ENCODE data around the gene IGBP1.
A peak's percentile ranks its signal among the peaks of the same experiment; 100 is the strongest.
"Not testable (repeated sequence)": the region's sequence is repeated elsewhere in the genome, so short reads cannot be mapped to it uniquely, and the experiment has no call there.

The IGBP1 gene

GRCh38 chrX:70133303-70134115 lies at the start of gene IGBP1:
Gene IGBP1, plus strand, starts transcription at chrX:70133447. Its CDS starts 501 bp downstream, at chrX:70133948.
- DNase-seq (ENCODE audit: low read depth in 3 of 3, low spot score in 1 of 3), result peak; percentile 25 to 49 (median 46)

DNA sequence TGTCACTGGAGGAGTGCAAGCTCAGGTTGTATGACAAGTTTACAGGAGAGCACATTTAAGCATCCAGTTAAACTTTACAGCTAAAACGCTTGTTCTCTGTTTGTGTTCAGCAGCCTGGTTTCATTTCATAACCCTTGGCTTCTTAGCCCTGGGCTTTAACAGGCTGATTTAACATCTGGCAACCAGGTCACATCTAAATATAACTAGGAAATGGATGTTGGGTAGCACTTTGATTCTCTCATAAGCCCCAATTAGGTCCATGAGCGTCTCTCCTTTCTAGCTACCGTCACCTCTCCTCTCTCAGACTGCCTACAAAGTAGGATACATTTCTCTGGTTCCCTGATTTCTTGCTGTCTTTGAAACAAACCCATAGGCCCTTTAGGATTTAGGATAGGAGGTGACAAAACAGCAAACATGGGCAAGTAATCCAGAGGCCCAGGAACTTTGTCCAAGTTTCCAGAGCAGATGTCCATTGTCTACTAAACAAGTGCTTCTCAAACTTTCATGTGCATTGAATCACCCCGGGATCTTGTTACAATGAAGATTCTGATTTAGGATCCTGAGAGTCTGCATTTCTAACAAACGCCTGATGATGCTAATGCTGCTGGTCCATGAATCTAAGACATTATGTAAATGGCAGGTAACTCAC lies 48.5 kb upstream of the IGBP1 start:
- DNase-seq (ENCODE audit: low read depth in 3 of 3, low spot score in 1 of 3), result no peak

DNA sequence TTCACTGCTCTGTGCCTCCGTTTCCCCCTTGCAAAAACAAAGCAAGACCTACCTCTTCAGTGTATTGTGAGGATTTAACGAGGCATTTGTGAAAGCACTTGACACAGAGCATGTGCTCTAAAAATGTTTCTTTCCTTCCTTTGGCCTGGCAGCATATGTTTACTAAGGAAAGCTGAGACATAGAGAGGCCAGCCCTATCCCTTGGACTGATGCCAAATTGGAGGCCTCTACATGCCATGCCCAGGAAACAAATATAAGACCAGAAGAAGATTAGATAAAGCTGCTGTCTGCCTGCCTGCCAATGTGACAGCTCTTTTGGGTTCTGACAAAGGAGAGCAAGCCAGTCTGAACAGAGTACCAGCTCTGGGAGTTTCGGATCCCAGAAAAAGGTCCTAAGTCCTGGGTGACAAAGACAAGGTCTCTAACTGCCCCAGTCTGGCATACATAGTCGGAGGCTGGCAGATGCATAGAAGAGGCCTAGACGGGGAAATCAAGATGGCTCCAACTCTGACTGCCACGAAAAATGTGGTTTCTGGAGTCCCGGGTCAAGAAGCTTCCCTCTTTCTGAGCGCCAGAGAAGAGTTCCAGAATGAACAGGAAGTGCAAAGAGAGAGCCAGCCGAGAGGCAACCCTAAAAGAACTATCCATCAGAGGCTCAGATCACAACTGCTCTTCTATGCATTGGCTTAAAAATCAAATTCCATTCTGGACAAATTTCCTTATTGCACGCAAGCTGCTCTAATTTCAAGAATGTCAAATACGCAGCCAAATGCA lies 45.2 kb upstream of the IGBP1 start:
- no peak for DNase-seq (ENCODE audit: low read depth in 3 of 3, low spot score in 1 of 3)

GRCh38 chrX:70088751-70089150 lies 44.5 kb upstream of the IGBP1 start:
- DNase-seq (ENCODE audit: low read depth in 3 of 3, low spot score in 1 of 3), result no peak

- no peak for DNase-seq (ENCODE audit: low read depth in 3 of 3, low spot score in 1 of 3)
These were observed 43.5 kb upstream of the IGBP1 start for GRCh38 chrX:70089604-70090297.

- DNase-seq (ENCODE audit: low read depth in 3 of 3, low spot score in 1 of 3), result no peak
These were observed 41.0 kb upstream of the IGBP1 start for GRCh38 chrX:70092247-70092646.

- no peak for DNase-seq (ENCODE audit: low read depth in 3 of 3, low spot score in 1 of 3)
These were observed 37.2 kb upstream of the IGBP1 start for GRCh38 chrX:70096052-70096451.

- DNase-seq (ENCODE audit: low read depth in 3 of 3, low spot score in 1 of 3), result no peak
These were observed 28.0 kb upstream of the IGBP1 start for GRCh38 chrX:70105229-70105628.

GRCh38 chrX:70111436-70112026 lies 21.7 kb upstream of the IGBP1 start:
- not testable (repeated sequence) for DNase-seq (ENCODE audit: low read depth in 3 of 3, low spot score in 1 of 3)

GRCh38 chrX:70117738-70118137 lies 15.5 kb upstream of the IGBP1 start:
- no peak for DNase-seq (ENCODE audit: low read depth in 3 of 3, low spot score in 1 of 3)

DNA sequence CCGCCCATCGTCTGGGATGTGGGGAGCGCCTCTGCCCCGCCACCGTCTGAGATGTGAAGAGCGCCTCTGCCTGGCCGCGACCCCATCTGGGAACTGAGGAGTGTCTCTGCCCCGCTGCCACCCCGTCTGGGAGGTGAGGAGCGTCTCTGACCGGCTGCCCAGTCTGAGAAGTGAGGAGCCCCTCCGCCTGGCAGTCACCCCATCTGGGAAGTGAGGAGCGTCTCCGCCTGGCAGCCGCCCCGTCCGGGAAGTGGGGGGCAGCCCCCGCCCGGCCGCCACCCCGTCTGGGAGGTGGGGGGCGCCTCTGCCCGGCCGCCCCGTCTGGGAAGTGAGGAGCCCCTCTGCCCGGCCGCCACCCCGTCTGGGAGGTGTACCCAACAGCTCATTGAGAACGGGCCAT lies 10.2 kb upstream of the IGBP1 start:
- not testable (repeated sequence) for DNase-seq (ENCODE audit: low read depth in 3 of 3, low spot score in 1 of 3)

DNA sequence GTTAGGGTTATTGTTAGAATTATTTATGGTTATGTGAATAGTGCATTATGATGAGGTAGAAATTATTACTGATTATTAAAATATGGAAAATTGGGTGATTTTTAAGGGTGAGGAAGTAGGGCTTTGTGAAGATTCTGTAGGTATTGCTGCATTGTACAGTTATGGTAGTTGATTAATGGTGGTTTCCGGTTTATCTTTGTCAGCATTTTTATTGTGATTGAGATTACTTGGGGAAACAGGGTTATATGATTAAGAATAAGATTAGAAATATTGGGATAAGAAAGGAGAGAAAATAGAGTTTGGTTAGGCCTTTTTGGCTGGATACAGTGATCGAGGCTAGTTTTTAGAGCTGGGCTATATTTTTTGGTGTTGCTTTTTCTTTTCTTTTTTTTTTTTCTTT lies 8.6 kb upstream of the IGBP1 start:
- no peak for DNase-seq (ENCODE audit: low read depth in 3 of 3, low spot score in 1 of 3)

DNA sequence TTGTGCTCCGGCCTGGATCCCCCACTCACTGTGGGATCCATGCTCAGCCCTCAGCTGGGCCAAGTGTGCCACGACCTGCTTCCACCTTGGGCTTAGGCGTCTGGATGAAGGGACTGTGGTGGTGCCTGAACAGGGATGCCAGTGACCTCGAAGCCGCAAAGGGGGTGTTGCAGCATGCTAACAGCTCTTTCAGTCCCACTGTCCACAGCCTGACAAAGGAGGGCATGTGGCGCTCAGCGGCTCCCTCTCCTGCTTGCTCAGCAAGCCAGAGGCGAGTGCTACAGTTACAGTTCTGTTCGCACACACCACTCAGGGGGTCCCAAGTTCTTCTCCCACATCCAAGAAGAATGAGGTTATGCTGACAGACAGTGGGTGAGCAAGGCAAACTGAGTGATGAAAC lies 5.2 kb upstream of the IGBP1 start:
- no peak for DNase-seq (ENCODE audit: low read depth in 3 of 3, low spot score in 1 of 3)

DNA sequence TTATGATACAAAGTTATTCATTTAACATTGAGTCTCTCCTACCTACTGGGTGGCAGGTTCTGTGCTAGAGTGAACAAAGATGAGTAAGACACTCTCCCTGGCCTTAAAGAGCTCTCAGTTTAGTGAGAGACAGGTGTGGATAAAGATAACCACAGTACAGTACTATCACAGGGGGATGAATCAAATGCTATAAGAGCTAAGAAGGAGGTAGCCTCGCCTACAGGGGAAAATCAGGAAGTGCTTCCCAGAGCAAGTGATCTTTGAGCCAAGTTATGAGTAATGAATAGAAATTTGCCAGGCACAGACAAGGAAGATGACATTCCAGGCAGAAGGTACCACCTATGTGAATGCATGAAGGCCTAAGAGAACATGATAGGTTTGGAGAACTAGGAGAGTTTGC lies 3.4 kb upstream of the IGBP1 start:
- DNase-seq (ENCODE audit: low read depth in 3 of 3, low spot score in 1 of 3), result no peak

GRCh38 chrX:70132224-70132623 lies 1.0 kb upstream of the IGBP1 start:
- no peak for DNase-seq (ENCODE audit: low read depth in 3 of 3, low spot score in 1 of 3)

GRCh38 chrX:70132877-70133302 lies 357 bp upstream of the IGBP1 start:
- DNase-seq (ENCODE audit: low read depth in 3 of 3, low spot score in 1 of 3), result no peak

- no peak for DNase-seq (ENCODE audit: low read depth in 3 of 3, low spot score in 1 of 3)
These were observed 850 bp downstream of the IGBP1 start for GRCh38 chrX:70134116-70134477.

- DNase-seq (ENCODE audit: low read depth in 3 of 3, low spot score in 1 of 3), result no peak
These were observed 5.4 kb downstream of the IGBP1 start for GRCh38 chrX:70138622-70139021.

DNA sequence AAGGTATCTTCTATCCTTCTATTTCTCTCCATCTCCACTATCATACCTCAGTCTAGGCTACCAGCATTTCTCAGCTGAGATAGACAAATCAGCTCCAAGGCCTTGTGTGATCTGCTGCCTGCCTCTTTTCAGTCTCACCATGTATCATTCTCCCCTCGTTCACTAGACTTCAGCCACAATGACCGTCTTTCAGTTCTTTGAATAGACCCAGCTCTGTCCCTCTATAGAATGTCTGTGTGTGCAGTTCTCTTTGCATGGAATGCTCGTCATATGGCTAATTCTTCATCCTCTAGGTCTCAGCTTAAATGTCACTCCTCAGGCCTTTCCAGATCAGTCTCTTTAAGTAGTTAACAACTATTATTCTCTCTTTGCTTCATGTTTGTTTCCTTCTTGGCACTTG lies 6.5 kb downstream of the IGBP1 start:
- DNase-seq (ENCODE audit: low read depth in 3 of 3, low spot score in 1 of 3), result no peak

GRCh38 chrX:70141373-70141772 lies 8.1 kb downstream of the IGBP1 start:
- no peak for DNase-seq (ENCODE audit: low read depth in 3 of 3, low spot score in 1 of 3)
